GM19099 (cell line): Measurements from ENCODE around the gene DDX54.

ENCODE experiments used
- POLR2A ChIP-seq: IDR thresholded peaks from 3 replicates; pipeline ENCODE4 v1.6.1; 2011; ENCODE audit warnings: low read depth; ENCODE audit not compliant: insufficient read length; ENCODE audit errors: extremely low read depth

DDX54 gene

GRCh38 chr12:113161415-113162016 lies 23.8 kb downstream of the DDX54 start:
- no peak for TF ChIP-seq POLR2A

- no peak for TF ChIP-seq POLR2A
These were observed 25.3 kb downstream of the DDX54 start for GRCh38 chr12:113159937-113160336.

GRCh38 chr12:113158439-113159203 lies 26.7 kb downstream of the DDX54 start:
- TF ChIP-seq POLR2A = no peak

- TF ChIP-seq POLR2A = no peak
These were observed 27.9 kb downstream of the DDX54 start for GRCh38 chr12:113157218-113157859.

GRCh38 chr12:113155646-113156045 lies 29.6 kb downstream of the DDX54 start:
- no peak for TF ChIP-seq POLR2A

- TF ChIP-seq POLR2A = no peak
These were observed 30.2 kb downstream of the DDX54 start for GRCh38 chr12:113155060-113155459.

- no peak for TF ChIP-seq POLR2A
These were observed 30.8 kb downstream of the DDX54 start for GRCh38 chr12:113154351-113154973.

- TF ChIP-seq POLR2A = no peak
These were observed 32.2 kb downstream of the DDX54 start for GRCh38 chr12:113152835-113153814.

GRCh38 chr12:113152196-113152834 lies 33.0 kb downstream of the DDX54 start:
- no peak for TF ChIP-seq POLR2A

GRCh38 chr12:113151655-113152054 lies 33.6 kb downstream of the DDX54 start:
- no peak for TF ChIP-seq POLR2A

GRCh38 chr12:113149361-113150150 lies 35.7 kb downstream of the DDX54 start, which contains the start of gene CFAP73:
Gene CFAP73 (plus strand): TSS chr12:113149724. CDS start chr12:113149858, 134 bp downstream.
- no peak for TF ChIP-seq POLR2A

GRCh38 chr12:113146999-113147398 lies 38.3 kb downstream of the DDX54 start:
- no peak for TF ChIP-seq POLR2A

- no peak for TF ChIP-seq POLR2A
These were observed 39.3 kb downstream of the DDX54 start for GRCh38 chr12:113145720-113146551.

GRCh38 chr12:113144806-113145205 lies 40.5 kb downstream of the DDX54 start:
- TF ChIP-seq POLR2A = no peak
